ENCODE measurements around the gene SYDE2.

DNA sequence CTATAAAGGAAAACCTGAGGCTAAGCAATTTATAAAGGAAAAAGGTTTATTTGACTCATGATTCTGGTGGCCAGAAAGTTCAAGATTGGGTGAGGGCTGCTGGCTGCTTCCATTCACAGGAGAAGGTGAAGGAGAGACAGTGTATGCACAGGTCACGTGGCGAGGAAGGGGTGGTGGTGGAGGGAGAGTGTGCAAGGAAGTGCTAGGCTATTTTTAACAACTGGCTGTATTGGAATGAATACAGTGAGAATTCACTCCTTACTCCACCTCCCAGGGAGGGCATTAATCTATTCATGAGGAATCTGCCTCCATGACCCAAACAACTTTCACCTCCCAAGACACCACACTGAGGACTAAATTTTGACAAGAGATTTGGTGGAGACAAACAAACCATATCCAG, 51.0 kb downstream of the SYDE2 start:
- no peak for TF ChIP-seq EZH2 (IDR thresholded peaks at IDR 0.05; ENCODE audit: borderline replicate concordance, low read depth, low read length, poor library complexity, severe bottlenecking)
- TF ChIP-seq, protein P1, sequence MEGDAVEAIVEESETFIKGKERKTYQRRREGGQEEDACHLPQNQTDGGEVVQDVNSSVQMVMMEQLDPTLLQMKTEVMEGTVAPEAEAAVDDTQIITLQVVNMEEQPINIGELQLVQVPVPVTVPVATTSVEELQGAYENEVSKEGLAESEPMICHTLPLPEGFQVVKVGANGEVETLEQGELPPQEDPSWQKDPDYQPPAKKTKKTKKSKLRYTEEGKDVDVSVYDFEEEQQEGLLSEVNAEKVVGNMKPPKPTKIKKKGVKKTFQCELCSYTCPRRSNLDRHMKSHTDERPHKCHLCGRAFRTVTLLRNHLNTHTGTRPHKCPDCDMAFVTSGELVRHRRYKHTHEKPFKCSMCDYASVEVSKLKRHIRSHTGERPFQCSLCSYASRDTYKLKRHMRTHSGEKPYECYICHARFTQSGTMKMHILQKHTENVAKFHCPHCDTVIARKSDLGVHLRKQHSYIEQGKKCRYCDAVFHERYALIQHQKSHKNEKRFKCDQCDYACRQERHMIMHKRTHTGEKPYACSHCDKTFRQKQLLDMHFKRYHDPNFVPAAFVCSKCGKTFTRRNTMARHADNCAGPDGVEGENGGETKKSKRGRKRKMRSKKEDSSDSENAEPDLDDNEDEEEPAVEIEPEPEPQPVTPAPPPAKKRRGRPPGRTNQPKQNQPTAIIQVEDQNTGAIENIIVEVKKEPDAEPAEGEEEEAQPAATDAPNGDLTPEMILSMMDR (conservative IDR thresholded peaks at IDR 0.05; ENCODE audit: low read depth, low read length), result no peak

All from A673 (cell line).